Bronchial epithelial cell (primary cell): ENCODE data around the gene CXCL12. TPM values are rescaled to one million over a fixed set of nuclear protein-coding genes. Genes with fewer than 3 reads are reported as not detected.

Source experiments
- DNase-seq: peaks from one replicate; pipeline ENCODE4 v3.0.0-alpha.2; 2010; ENCODE audit warnings: low read depth
- FAIRE-seq: peaks from 2 replicates; lab custom pipeline; 2011; peaks lifted over from hg19 to GRCh38; lab: Jason Lieb, UNC
- H3K27me3 ChIP-seq: 2 replicates; pipeline ENCODE4 v1.5.1; 2011; ENCODE audit warnings: low read length; ENCODE audit not compliant: control insufficient read depth, insufficient read depth
- H3K36me3 ChIP-seq: 2 replicates; pipeline ENCODE4 v1.5.1; 2011; ENCODE audit warnings: low read length; ENCODE audit not compliant: control insufficient read depth, insufficient read depth
- H3K4me3 ChIP-seq: 2 replicates; pipeline ENCODE4 v1.5.1; 2011; ENCODE audit warnings: mild to moderate bottlenecking, low read depth, low read length, control low read depth
- total RNA-seq: library from RNA; depleted of rRNA; stranded (reverse); fragments of >200 nt; gene quantifications from 2 replicates; pipeline ENCODE4 v1.2.1, GENCODE V29; 2014
- TF ChIP-seq, protein P1 (sequence below): IDR thresholded peaks from 2 replicates; pipeline ENCODE4 v1.5.1; 2011; ENCODE audit warnings: mild to moderate bottlenecking, moderate library complexity, low read length, control low read depth, inconsistent platforms; ENCODE audit not compliant: insufficient read depth, severe bottlenecking

The CXCL12 gene
- total RNA-seq, 1 donor from 2014 or later = 1.3 TPM

DNA sequence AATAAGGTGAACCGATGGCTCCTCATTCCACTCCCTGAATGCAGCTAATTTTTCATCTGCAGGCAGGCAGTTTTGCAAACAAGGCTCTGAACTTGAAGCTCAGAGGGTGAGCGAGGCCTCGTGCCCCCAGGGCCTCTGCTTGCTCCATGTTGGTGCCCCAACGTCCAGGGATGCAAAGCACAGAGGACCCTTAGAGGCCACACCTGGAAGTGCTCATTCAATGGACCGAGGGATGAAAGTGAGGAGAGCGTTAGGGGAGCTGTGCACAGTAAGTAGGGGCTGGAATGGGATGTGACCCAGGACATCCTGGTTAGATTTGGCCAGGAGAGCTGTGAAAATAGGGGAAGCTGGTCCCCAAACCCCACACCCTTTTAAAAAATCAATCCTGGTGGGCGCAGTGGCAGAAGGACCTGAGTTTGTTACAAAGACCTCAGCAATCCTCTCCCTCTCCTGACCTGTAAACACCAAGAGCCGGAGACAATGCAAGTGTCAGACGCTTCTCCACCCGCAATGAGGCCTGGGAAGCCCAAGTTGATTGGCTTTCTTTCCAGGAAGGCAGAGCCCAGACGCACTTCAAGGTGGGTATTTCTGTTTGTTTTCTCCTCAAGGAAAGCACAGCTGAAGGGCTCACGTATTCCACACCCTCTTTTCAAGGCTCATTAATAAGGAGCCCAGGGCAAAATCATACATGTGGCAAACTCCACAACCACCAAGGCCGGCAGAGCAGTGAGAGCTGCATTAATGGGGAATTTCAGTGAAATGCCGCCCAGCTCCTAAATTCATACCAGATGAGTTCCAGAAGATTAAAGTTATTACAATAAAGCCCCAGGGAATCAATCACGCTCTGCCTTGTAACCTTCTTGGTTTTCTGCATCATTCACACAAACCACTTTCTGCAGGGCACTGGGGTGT, 14.1 kb upstream of the CXCL12 start:
- TF ChIP-seq, protein P1, sequence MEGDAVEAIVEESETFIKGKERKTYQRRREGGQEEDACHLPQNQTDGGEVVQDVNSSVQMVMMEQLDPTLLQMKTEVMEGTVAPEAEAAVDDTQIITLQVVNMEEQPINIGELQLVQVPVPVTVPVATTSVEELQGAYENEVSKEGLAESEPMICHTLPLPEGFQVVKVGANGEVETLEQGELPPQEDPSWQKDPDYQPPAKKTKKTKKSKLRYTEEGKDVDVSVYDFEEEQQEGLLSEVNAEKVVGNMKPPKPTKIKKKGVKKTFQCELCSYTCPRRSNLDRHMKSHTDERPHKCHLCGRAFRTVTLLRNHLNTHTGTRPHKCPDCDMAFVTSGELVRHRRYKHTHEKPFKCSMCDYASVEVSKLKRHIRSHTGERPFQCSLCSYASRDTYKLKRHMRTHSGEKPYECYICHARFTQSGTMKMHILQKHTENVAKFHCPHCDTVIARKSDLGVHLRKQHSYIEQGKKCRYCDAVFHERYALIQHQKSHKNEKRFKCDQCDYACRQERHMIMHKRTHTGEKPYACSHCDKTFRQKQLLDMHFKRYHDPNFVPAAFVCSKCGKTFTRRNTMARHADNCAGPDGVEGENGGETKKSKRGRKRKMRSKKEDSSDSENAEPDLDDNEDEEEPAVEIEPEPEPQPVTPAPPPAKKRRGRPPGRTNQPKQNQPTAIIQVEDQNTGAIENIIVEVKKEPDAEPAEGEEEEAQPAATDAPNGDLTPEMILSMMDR = no peak
- no peaks in the 10 kb centered on the region for H3K36me3 ChIP-seq
- no peak for FAIRE-seq
- DNase-seq = no peak
- H3K27me3 ChIP-seq = no peaks in the 10 kb centered on the region
- no peak overlapping the region for H3K4me3 ChIP-seq

DNA sequence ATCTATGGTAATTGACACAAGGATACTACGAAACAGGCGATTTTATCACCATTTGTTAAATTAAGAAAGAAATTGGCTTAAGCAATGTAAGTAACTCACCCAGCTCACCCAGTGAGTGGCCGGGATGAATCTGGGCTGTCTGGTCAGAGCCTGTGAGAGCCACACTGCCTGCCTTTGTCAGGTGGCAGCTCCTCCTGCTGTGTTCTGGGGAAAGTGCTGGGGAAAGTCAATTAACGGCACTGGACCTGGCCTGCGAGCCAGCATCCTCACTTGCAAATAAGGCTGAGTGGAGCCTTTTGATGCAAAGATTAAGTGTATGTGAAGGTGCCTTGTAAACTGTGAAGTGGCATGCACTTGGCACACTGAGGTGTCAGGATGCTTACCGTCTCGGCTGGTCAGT, 13.4 kb upstream of the CXCL12 start:
- FAIRE-seq (no peak), DNase-seq (no peak)
- Histone ChIP-seq H3K4me3 (no peak overlapping the region), H3K36me3 (no peaks in the 10 kb centered on the region), H3K27me3 (no peaks in the 10 kb centered on the region)
- TF ChIP-seq, protein P1 = no peak

DNA sequence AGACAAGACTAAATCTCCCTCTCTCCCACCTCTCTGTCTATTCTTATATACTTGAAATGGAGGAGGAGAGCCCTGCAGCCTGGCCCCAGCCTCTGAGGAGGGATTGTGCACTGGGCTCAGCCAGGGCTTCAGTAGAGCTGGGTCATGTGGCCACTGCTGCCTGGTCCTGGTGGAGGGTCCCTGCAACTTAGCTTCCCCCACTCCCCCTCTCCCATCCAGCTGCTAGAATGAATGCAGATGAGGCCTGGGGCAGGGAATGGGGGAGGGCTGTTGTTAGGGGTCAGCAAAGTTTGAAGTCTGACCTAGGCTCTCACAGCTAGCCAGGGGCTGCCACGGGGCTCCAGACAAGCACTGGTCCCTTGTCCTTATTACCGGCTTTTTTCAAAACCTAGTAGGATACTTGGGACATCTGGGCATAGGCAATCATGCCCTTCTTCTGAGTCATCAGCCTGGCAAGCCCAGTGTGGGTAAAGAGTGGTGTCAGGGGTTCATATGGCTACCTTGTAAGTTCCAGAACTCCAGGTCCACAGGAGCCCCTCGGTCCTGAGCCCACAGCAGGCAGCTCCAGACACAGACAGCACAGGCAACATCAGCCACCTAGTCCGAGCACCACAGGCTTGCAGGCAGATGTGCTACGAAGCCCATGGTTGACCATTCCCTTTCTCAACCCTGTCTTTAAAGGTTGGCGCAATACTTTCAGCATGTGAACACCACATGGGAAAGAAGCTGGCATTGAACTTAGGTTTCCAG, 12.8 kb upstream of the CXCL12 start:
- H3K27me3 ChIP-seq = no peaks in the 10 kb centered on the region
- no peaks in the 10 kb centered on the region for H3K36me3 ChIP-seq
- FAIRE-seq (no peak), DNase-seq (no peak)
- no peak overlapping the region for H3K4me3 ChIP-seq
- TF ChIP-seq, protein P1 = no peak

DNA sequence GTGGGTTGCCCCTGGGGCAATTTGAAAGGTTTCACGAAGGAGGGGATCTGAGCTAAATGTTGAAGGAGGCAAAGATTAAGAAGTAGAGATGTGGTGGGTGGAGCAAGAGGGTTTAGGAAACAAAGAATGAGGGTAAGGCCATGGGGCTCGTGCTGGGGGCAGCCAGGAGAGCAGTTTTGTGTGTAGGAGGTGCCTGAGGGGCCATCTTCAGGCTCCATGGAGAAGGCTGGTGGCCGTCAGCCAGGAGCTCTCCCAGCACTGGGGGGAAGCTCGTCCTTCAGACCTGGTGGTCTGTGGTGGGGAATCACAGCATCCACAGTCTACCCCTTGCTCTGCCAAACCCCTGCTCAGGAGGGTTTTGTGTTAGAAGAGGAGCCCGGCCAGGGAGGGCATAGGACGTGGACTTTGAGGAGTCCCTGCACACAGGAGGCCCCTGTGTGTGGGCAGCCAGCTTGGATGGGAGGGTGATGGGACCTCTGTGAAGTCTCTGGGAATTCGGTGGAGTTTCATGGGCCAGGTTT, 11.8 kb upstream of the CXCL12 start:
- Histone ChIP-seq H3K36me3 (no peaks in the 10 kb centered on the region), H3K27me3 (no peaks in the 10 kb centered on the region), H3K4me3 (no peak overlapping the region)
- DNase-seq (no peak), FAIRE-seq (no peak)
- TF ChIP-seq, protein P1 = no peak

DNA sequence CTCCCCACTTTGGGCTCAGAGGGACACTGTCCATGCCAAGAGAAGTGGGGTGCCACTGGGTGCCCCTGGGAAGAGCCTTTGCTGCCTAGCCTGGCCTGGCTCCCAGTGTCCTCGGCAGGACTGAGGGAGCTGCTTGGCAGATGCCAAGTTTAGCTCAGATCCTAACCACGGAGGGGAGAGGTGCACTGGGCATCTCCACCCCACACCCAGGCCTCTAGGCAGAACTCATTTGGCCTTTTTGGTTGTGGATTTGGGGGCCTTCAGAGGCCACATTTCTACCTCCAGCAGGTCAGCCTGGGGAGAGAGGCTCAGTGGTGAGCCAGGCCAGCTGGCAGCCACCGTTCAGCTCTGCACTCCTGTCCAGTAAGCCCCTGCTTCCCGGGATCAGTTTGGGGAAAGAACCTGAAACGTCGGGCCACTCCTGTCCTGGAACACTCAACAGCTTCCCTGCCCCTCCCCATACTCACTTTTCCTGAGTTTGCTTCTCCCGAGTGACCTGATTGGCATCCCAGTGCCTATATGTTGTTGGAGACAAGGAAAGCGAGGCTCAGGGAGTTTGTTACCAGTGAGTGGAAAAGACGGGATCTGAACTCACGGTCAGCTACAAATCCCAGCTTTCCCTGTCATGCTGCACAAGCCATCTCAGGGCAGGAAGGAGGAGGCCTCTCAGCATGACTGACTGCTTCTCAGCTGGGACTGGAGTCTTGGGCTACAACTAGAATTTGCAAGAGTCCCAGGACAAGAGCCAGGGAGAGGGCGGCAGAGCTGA, 11.2 kb upstream of the CXCL12 start:
- Histone ChIP-seq H3K27me3 (no peaks in the 10 kb centered on the region), H3K4me3 (no peak overlapping the region), H3K36me3 (no peaks in the 10 kb centered on the region)
- no peak for DNase-seq
- TF ChIP-seq, protein P1 = no peak
- no peak for FAIRE-seq
